ENCODE measurements around the gene CACFD1. TPM values are rescaled to one million over a fixed set of nuclear protein-coding genes. Genes with fewer than 3 reads are reported as not detected.

CACFD1 gene
- total and polyA plus RNA-seq, 8 donors, result 17.7 to 48.4 (median 26.1) TPM

DNA sequence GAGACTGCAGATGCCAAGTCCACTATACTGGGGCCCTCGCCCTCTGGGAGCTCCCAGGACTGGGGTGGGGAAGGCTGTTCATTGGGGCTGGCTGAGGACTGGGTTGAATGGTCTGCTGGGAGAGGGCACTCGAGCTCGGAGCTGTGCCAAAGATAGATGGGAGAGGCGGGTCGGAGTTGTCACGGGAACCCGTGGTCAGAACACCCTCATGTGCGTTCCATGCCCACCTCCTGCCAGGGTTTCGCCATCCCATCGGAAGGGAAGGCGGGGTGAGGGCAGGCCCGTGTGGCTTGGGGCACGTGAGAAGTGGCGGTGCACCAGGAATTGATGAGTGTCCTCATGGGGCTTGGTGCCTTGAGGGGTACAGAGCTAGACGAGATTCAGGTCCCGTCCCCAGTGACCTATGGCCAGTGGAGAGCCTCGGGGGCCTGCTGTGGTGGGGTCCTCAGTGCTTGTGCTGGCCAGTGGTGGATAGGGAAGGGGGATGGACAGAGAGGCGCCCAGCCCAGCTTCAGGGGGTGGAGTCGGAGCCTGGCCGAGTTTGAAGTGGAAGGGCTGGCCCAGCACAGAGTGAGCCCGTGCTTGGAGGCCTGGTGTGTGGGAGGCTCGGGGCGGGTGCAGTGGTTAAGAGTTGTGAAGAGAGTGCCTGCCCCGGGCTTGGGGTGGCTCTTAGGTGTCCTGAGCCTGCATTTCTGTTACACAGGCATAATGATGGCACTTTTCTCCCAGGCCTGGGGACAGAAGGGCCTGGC, 4.3 kb downstream of the CACFD1 start:
- TF ChIP-seq, protein P1, sequence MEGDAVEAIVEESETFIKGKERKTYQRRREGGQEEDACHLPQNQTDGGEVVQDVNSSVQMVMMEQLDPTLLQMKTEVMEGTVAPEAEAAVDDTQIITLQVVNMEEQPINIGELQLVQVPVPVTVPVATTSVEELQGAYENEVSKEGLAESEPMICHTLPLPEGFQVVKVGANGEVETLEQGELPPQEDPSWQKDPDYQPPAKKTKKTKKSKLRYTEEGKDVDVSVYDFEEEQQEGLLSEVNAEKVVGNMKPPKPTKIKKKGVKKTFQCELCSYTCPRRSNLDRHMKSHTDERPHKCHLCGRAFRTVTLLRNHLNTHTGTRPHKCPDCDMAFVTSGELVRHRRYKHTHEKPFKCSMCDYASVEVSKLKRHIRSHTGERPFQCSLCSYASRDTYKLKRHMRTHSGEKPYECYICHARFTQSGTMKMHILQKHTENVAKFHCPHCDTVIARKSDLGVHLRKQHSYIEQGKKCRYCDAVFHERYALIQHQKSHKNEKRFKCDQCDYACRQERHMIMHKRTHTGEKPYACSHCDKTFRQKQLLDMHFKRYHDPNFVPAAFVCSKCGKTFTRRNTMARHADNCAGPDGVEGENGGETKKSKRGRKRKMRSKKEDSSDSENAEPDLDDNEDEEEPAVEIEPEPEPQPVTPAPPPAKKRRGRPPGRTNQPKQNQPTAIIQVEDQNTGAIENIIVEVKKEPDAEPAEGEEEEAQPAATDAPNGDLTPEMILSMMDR (IDR thresholded peaks at IDR 0.05), result no peak
- peaks cover 0 to 13% of the 10 kb centered on the region in 2 donors for H3K36me3 ChIP-seq
- H3K27ac ChIP-seq, result no peak overlapping the region
- ATAC-seq (peak; percentile 60), DNase-seq (peak in 2 of 4 donors; percentile 80 to 86)
- intact Hi-C loops (cut with DNase I), result no loop called here
- no peaks in the 10 kb centered on the region for H3K9me3 ChIP-seq
- peaks cover 10 to 22% of the 10 kb centered on the region in 2 donors for H3K4me1 ChIP-seq
- H3K4me3 ChIP-seq, result no peak overlapping the region
- no peaks in the 10 kb centered on the region for H3K27me3 ChIP-seq

DNA sequence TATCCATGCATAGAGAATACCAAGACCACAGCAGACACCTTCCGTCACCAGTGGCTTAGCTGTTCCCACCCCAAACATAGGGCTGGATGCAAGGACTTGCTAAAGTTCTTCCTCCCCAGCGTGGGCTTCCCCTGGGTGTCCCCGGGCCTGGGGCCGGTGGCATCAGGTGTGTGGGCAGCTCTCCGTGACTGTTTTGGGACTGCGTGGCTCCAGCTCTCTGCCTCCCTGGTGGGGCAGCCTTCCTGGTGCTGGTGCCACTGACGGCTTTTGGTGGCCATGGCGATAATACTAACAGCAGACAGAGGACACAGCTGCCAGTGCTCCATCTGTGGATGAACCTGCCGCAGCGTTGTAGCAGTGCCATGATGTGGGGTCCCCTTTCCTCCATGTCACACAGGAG, 4.9 kb downstream of the CACFD1 start:
- peaks cover 0 to 14% of the 10 kb centered on the region in 2 donors for H3K36me3 ChIP-seq
- no peak for DNase-seq
- TF ChIP-seq, protein P1 (IDR thresholded peaks at IDR 0.05), result no peak
- H3K4me1 ChIP-seq, result peaks cover 8 to 17% of the 10 kb centered on the region in 2 donors
- no peaks in the 10 kb centered on the region for H3K27me3 ChIP-seq
- intact Hi-C loops (cut with DNase I), result no loop called here
- H3K9me3 ChIP-seq, result no peaks in the 10 kb centered on the region
- ATAC-seq, result no peak
- H3K27ac ChIP-seq, result no peak overlapping the region
- no peak overlapping the region for H3K4me3 ChIP-seq

DNA sequence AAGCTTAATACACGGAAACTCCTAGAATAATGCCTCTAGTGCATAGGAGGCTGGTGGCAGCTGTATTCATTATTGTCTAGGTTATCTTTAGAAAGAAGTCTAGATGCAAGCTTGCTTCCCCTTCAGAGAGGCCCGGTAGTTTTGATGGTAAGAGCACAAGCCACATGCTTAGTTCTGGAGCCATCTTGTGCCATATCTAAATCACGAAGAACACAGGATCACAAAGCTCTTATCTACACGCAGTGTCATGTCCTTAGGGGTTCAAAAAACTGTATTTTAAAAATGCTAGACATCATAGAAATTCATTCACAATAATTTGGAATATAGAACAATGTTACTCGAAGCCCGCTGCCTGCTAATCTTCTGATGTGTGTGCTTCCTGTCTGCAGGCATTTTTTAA, 6.2 kb downstream of the CACFD1 start:
- no peak for ATAC-seq

DNA sequence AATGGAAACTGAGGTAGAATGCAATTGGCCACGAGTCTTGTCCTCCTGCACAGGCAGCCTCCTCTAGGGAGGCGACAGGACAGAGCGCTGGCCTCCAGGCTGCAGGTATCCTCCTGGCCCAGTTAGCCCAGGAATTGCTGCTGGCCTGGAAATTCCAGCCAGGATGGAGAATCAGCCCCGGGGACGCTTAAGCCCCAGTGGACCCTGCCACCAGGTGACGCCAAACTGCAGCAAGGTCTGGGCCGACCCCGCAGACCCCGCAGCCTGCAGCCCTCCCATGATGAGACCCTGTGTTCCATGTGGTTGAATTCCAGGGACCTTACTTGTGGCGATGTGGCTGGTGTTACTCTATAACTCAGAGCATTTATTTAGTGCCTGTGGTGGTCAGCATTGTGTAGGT, 7.3 kb downstream of the CACFD1 start:
- Histone ChIP-seq H3K4me3 (no peak overlapping the region), H3K9me3 (no peaks in the 10 kb centered on the region), H3K27ac (no peak overlapping the region), H3K4me1 (peaks cover 0 to 17% of the 10 kb centered on the region in 2 donors), H3K36me3 (peaks cover 0 to 24% of the 10 kb centered on the region in 2 donors), H3K27me3 (no peaks in the 10 kb centered on the region)
- intact Hi-C loops (cut with DNase I), result no loop called here
- DNase-seq (no peak), ATAC-seq (no peak)
- TF ChIP-seq, protein P1 (IDR thresholded peaks at IDR 0.05), result no peak

More for the DNA sequence above, 6.2 kb downstream of the CACFD1 start:
- peaks cover 0 to 14% of the 10 kb centered on the region in 2 donors for H3K36me3 ChIP-seq
- no peaks in the 10 kb centered on the region for H3K9me3 ChIP-seq
- H3K4me3 ChIP-seq, result no peak overlapping the region
- H3K4me1 ChIP-seq, result peaks cover 3 to 12% of the 10 kb centered on the region in 2 donors
- no peak overlapping the region for H3K27ac ChIP-seq
- TF ChIP-seq, protein P1 (IDR thresholded peaks at IDR 0.05), result no peak
- DNase-seq, result no peak
- intact Hi-C loops (cut with DNase I), result no loop called here
- H3K27me3 ChIP-seq, result no peaks in the 10 kb centered on the region

DNA sequence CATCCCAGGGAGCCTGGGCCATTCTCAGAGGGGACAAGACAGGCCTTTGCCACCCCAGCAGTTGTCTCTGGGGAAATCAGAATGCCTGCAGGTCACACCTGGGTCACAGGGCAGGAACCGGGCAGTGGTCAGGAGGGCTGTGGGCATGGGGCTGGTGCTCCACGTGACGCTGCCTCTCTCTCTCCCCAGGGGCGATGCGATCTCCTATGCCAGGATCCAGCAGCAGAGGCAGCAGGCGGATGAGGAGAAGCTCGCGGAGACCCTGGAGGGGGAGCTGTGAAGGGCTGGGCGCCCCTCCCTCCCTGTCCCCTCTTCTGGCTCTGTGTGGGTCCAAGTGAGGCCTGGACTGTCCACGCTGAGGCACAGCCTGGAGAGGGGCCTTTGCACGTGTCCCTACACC, 8.6 kb downstream of the CACFD1 start:
- H3K4me3 ChIP-seq, result no peak overlapping the region
- no peak for DNase-seq
- intact Hi-C loops (cut with DNase I), result no loop called here
- H3K4me1 ChIP-seq, result peaks cover 0 to 22% of the 10 kb centered on the region in 2 donors
- H3K36me3 ChIP-seq, result peaks cover 0 to 37% of the 10 kb centered on the region in 2 donors
- TF ChIP-seq, protein P1 (IDR thresholded peaks at IDR 0.05), result no peak
- ATAC-seq, result no peak
- no peaks in the 10 kb centered on the region for H3K9me3 ChIP-seq
- H3K27ac ChIP-seq, result no peak overlapping the region
- no peaks in the 10 kb centered on the region for H3K27me3 ChIP-seq
